HEK293 (cell line): ENCODE measurements around the gene IMPACT.
A peak's percentile ranks its signal among the peaks of the same experiment; 100 is the strongest.

ENCODE experiments used
- CTCF ChIA-PET: fragments of 350-600 bp; formaldehyde crosslinking; extraction: SDS; loops from one replicate; lab custom pipeline; 2021; ENCODE audit warnings: antibody characterized with exemption; lab: Yijun Ruan, JAX
- POLR2A ChIA-PET: fragments of 300-600 bp; formaldehyde crosslinking; extraction: SDS; loops from one replicate; lab custom pipeline; 2020; ENCODE audit warnings: antibody characterized with exemption, inconsistent platforms; lab: Yijun Ruan, JAX
- H3K27ac ChIP-seq: fragments of 200-500 bp; sonication (Bioruptor generic); 2 replicates; pipeline ENCODE4 v1.5.1; 2014; ENCODE audit warnings: low read depth, low read length, control low read depth, inconsistent platforms; ENCODE audit errors: extremely low read depth
- H3K36me3 ChIP-seq, 2 experiments: fragments of 200-500 bp in 1 of 2; sonication (Bioruptor generic) in 1 of 2; 1 replicate in 1 of 2; 2 replicates in 1 of 2; pipeline ENCODE4 v1.5.1; 2014 to 2017; ENCODE audit warnings: inconsistent platforms in 2 of 2, low read length in 2 of 2; ENCODE audit not compliant: control insufficient read depth in 2 of 2, insufficient read depth in 1 of 2
- H3K4me1 ChIP-seq: fragments of 200-500 bp; sonication (Bioruptor generic); 2 replicates; pipeline ENCODE4 v1.5.1; 2014; ENCODE audit warnings: mild to moderate bottlenecking, low read length, inconsistent platforms; ENCODE audit not compliant: control insufficient read depth, insufficient read depth
- H3K4me3 ChIP-seq: 2 replicates; pipeline ENCODE4 v1.5.1; 2011; ENCODE audit warnings: low read depth, mild to moderate bottlenecking, control low read depth, low read length, moderate library complexity
- H3K9me3 ChIP-seq: fragments of 200-500 bp; sonication (Bioruptor generic); 2 replicates; pipeline ENCODE4 v1.5.1; 2014; ENCODE audit warnings: low read depth, low read length, inconsistent platforms; ENCODE audit not compliant: control insufficient read depth, insufficient read depth
- BCL11B ChIP-seq: fragments of 450-650 bp; formaldehyde crosslinking; IDR thresholded peaks from 2 replicates; pipeline ENCODE4 v1.5.1; 2016; ENCODE audit warnings: low read depth, missing biosample characterization, missing genetic modification characterization
- KLF7 ChIP-seq: fragments of 450-650 bp; formaldehyde crosslinking; IDR thresholded peaks from 2 replicates; pipeline ENCODE4 v1.5.1; 2016; ENCODE audit warnings: missing biosample characterization, missing genetic modification characterization, borderline replicate concordance
- MYNN ChIP-seq: fragments of 450-650 bp; formaldehyde crosslinking; IDR thresholded peaks from 2 replicates; pipeline ENCODE4 v1.5.1; 2016; ENCODE audit warnings: missing biosample characterization, missing genetic modification characterization, borderline replicate concordance
- SALL2 ChIP-seq: fragments of 450-650 bp; formaldehyde crosslinking; IDR thresholded peaks from 2 replicates; pipeline ENCODE4 v1.5.0; 2017; ENCODE audit warnings: missing biosample characterization, mild to moderate bottlenecking, missing genetic modification characterization, borderline replicate concordance
- ZIC2 ChIP-seq: fragments of 450-650 bp; formaldehyde crosslinking; IDR thresholded peaks from 2 replicates; pipeline ENCODE4 v1.5.1; 2016; ENCODE audit warnings: missing biosample characterization, missing genetic modification characterization
- ZNF157 ChIP-seq: fragments of 450-650 bp; formaldehyde crosslinking; IDR thresholded peaks from 2 replicates; pipeline ENCODE4 v1.5.1; 2016; ENCODE audit warnings: missing biosample characterization, missing genetic modification characterization
- ZNF324 ChIP-seq: fragments of 450-650 bp; formaldehyde crosslinking; IDR thresholded peaks from 2 replicates; pipeline ENCODE4 v1.5.1; 2016; ENCODE audit warnings: missing biosample characterization, missing genetic modification characterization
- ZNF335 ChIP-seq: fragments of 450-650 bp; formaldehyde crosslinking; conservative IDR thresholded peaks from 2 replicates; pipeline ENCODE4 v1.5.1; 2016; ENCODE audit warnings: missing biosample characterization, missing genetic modification characterization
- ZNF354C ChIP-seq: fragments of 450-650 bp; formaldehyde crosslinking; IDR thresholded peaks from 2 replicates; pipeline ENCODE4 v1.5.1; 2016; ENCODE audit warnings: missing biosample characterization, missing genetic modification characterization, low read depth, borderline replicate concordance
- ZNF660 ChIP-seq: fragments of 450-650 bp; IDR thresholded peaks from 2 replicates; pipeline ENCODE4 v1.5.1; 2018; ENCODE audit warnings: missing biosample characterization, mild to moderate bottlenecking, missing genetic modification characterization
- TF ChIP-seq, protein P1 (sequence below): fragments of 450-650 bp; formaldehyde crosslinking; IDR thresholded peaks from 2 replicates; pipeline ENCODE4 v1.5.1; 2016; ENCODE audit warnings: missing biosample characterization, missing genetic modification characterization
- TF ChIP-seq, protein P2 (sequence below): fragments of 450-650 bp; IDR thresholded peaks from 2 replicates; pipeline ENCODE4 v1.5.1; 2018; ENCODE audit warnings: missing biosample characterization, missing genetic modification characterization
- TF ChIP-seq, protein P3 (sequence below): fragments of 450-650 bp; formaldehyde crosslinking; conservative IDR thresholded peaks from 2 replicates; pipeline ENCODE4 v1.5.1; 2016; ENCODE audit warnings: low read depth, missing biosample characterization, missing genetic modification characterization
- TF ChIP-seq, protein P4 (sequence below): fragments of 450-650 bp; formaldehyde crosslinking; conservative IDR thresholded peaks from 2 replicates; pipeline ENCODE4 v1.5.1; 2016; ENCODE audit warnings: low read depth, missing biosample characterization, missing genetic modification characterization

The IMPACT gene

DNA sequence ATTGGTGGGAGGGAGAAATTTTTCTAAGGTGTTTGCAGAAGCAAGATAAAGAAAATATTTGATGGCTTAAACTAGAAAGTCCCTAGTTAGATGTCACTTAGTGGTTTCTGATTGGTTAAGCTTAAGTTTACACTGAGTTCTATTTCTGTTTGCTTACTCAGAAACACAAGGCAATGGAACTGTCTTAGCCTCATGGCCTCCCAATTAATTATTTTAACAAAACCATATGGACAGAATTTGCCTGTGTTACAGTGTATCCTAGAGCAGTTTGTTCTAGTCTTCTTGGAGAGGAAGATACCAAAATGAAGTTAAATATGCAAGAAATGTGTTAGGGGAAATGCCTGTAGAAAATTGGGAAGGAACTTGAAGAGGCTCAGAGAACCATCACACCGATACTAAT, 4.6 kb upstream of the IMPACT start:
- CTCF ChIA-PET = interaction anchor here (1.0 to 2.5 kb wide), 2 partner anchors 9 to 12 kb away, joined by 3 to 8 read pairs; no protein-coding TSS in a partner anchor
- POLR2A ChIA-PET = interaction anchor here (1.3 kb wide), 1 partner anchor 283 kb away, joined by 3 read pairs; the partner anchor contains the start of gene CABYR
- H3K9me3 ChIP-seq = no peaks in the 10 kb centered on the region
- no peaks in the 10 kb centered on the region for H3K36me3 ChIP-seq
- TF ChIP-seq ZNF324 (tag by site-specific recombination) = no peak
- TF ChIP-seq ZNF354C = no peak
- no peak for TF ChIP-seq BCL11B
- no peak for TF ChIP-seq SALL2 (tag by site-specific recombination)
- TF ChIP-seq, protein P1, sequence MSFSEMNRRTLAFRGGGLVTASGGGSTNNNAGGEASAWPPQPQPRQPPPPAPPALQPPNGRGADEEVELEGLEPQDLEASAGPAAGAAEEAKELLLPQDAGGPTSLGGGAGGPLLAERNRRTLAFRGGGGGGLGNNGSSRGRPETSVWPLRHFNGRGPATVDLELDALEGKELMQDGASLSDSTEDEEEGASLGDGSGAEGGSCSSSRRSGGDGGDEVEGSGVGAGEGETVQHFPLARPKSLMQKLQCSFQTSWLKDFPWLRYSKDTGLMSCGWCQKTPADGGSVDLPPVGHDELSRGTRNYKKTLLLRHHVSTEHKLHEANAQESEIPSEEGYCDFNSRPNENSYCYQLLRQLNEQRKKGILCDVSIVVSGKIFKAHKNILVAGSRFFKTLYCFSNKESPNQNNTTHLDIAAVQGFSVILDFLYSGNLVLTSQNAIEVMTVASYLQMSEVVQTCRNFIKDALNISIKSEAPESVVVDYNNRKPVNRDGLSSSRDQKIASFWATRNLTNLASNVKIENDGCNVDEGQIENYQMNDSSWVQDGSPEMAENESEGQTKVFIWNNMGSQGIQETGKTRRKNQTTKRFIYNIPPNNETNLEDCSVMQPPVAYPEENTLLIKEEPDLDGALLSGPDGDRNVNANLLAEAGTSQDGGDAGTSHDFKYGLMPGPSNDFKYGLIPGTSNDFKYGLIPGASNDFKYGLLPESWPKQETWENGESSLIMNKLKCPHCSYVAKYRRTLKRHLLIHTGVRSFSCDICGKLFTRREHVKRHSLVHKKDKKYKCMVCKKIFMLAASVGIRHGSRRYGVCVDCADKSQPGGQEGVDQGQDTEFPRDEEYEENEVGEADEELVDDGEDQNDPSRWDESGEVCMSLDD = no peak
- TF ChIP-seq MYNN (tag by site-specific recombination) = no peak
- no peak for TF ChIP-seq ZNF335 (tag by site-specific recombination)
- TF ChIP-seq KLF7 (tag by site-specific recombination) = no peak
- no peak for TF ChIP-seq ZIC2
- TF ChIP-seq, protein P2, sequence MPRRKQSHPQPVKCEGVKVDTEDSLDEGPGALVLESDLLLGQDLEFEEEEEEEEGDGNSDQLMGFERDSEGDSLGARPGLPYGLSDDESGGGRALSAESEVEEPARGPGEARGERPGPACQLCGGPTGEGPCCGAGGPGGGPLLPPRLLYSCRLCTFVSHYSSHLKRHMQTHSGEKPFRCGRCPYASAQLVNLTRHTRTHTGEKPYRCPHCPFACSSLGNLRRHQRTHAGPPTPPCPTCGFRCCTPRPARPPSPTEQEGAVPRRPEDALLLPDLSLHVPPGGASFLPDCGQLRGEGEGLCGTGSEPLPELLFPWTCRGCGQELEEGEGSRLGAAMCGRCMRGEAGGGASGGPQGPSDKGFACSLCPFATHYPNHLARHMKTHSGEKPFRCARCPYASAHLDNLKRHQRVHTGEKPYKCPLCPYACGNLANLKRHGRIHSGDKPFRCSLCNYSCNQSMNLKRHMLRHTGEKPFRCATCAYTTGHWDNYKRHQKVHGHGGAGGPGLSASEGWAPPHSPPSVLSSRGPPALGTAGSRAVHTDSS = no peak
- no peak for TF ChIP-seq ZNF660
- TF ChIP-seq, protein P3, sequence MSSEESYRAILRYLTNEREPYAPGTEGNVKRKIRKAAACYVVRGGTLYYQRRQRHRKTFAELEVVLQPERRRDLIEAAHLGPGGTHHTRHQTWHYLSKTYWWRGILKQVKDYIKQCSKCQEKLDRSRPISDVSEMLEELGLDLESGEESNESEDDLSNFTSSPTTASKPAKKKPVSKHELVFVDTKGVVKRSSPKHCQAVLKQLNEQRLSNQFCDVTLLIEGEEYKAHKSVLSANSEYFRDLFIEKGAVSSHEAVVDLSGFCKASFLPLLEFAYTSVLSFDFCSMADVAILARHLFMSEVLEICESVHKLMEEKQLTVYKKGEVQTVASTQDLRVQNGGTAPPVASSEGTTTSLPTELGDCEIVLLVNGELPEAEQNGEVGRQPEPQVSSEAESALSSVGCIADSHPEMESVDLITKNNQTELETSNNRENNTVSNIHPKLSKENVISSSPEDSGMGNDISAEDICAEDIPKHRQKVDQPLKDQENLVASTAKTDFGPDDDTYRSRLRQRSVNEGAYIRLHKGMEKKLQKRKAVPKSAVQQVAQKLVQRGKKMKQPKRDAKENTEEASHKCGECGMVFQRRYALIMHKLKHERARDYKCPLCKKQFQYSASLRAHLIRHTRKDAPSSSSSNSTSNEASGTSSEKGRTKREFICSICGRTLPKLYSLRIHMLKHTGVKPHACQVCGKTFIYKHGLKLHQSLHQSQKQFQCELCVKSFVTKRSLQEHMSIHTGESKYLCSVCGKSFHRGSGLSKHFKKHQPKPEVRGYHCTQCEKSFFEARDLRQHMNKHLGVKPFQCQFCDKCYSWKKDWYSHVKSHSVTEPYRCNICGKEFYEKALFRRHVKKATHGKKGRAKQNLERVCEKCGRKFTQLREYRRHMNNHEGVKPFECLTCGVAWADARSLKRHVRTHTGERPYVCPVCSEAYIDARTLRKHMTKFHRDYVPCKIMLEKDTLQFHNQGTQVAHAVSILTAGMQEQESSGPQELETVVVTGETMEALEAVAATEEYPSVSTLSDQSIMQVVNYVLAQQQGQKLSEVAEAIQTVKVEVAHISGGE (tag by site-specific recombination) = no peak
- H3K4me3 ChIP-seq = no peak overlapping the region
- no peaks in the 10 kb centered on the region for H3K4me1 ChIP-seq
- no peak overlapping the region for H3K27ac ChIP-seq

DNA sequence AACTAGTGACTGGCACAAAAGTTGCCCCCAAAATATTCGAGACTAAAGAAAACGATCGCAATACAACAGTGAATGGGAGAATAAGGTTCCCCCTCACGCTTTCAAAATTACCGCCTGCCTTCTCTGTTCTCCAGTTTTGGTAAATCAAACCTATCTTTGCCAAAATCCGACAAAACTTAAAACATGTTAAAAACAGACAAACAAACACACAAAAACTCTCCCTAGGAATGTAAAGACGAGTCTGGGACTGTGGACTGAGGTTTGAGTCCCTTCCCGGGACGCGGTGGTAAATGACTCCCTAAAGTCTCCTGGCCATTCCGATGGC, 435 bp upstream of the IMPACT start:
- H3K4me3 ChIP-seq = peak overlapping the region; percentile 82
- H3K36me3 ChIP-seq = peaks cover 11 to 14% of the 10 kb centered on the region in 2 experiments
- POLR2A ChIA-PET = interaction anchor here (0.5 to 1.9 kb wide), 13 partner anchors 9 to 935 kb away, joined by 3 to 16 read pairs (median 4); partner anchors contain the start of genes CABYR and OSBPL1A
- TF ChIP-seq ZNF157 = 0 out of 2 replicates have a peak, but pooled peaks have one; percentile 14
- TF ChIP-seq, protein P4, sequence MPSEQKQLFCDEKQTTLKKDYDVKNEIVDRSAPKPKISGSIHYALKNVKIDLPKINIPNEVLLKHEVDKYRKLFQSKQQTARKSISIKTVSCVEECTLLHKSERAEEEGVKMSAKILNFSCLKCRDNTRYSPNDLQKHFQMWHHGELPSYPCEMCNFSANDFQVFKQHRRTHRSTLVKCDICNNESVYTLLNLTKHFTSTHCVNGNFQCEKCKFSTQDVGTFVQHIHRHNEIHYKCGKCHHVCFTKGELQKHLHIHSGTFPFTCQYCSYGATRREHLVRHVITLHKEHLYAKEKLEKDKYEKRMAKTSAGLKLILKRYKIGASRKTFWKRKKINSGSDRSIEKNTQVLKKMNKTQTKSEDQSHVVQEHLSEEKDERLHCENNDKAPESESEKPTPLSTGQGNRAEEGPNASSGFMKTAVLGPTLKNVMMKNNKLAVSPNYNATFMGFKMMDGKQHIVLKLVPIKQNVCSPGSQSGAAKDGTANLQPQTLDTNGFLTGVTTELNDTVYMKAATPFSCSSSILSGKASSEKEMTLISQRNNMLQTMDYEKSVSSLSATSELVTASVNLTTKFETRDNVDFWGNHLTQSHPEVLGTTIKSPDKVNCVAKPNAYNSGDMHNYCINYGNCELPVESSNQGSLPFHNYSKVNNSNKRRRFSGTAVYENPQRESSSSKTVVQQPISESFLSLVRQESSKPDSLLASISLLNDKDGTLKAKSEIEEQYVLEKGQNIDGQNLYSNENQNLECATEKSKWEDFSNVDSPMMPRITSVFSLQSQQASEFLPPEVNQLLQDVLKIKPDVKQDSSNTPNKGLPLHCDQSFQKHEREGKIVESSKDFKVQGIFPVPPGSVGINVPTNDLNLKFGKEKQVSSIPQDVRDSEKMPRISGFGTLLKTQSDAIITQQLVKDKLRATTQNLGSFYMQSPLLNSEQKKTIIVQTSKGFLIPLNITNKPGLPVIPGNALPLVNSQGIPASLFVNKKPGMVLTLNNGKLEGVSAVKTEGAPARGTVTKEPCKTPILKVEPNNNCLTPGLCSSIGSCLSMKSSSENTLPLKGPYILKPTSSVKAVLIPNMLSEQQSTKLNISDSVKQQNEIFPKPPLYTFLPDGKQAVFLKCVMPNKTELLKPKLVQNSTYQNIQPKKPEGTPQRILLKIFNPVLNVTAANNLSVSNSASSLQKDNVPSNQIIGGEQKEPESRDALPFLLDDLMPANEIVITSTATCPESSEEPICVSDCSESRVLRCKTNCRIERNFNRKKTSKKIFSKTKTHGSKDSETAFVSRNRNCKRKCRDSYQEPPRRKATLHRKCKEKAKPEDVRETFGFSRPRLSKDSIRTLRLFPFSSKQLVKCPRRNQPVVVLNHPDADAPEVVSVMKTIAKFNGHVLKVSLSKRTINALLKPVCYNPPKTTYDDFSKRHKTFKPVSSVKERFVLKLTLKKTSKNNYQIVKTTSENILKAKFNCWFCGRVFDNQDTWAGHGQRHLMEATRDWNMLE (tag by site-specific recombination) = no peak
- TF ChIP-seq, all 188 proteins: peak for 1
- no peaks in the 10 kb centered on the region for H3K4me1 ChIP-seq
- no peaks in the 10 kb centered on the region for H3K9me3 ChIP-seq
- CTCF ChIA-PET = no interaction called here
- peak overlapping the region; percentile 83 for H3K27ac ChIP-seq
